ENCODE measurements around the gene RGR. TPM values are rescaled to one million over a fixed set of nuclear protein-coding genes. Genes with fewer than 3 reads are reported as not detected.

Gene RGR
- total RNA-seq, 1 experiment from 2014 or later, result not detected

DNA sequence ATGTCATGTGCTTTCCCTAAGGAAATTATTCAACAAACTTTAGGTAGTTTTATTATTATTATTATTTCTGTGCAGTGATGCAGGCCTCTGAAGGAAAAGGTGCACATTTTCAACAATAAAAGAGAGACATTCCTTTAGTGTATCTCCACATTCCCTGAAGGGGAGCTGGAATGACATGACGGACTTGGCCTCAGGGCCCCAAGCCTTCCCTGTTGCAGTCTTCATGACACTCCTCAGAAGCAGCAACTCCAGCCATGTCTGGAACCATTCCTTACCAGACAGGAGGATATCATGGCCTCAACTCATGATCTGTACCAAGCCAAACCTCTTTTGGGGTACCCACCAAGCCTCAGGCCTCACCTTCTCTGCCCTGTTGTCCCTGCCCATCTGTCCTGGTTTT lies 48.3 kb downstream of the RGR start:
- H3K27ac ChIP-seq (ENCODE audit: low read depth, low read length), result no peak overlapping the region
- intact Hi-C loops (cut with micrococcal nuclease), result no loop called here
- H2AFZ ChIP-seq (ENCODE audit: low read depth, low read length, poor library complexity, severe bottlenecking), result no peak overlapping the region
- no peak overlapping the region for H3K9ac ChIP-seq (ENCODE audit: low read length)
- no peaks in the 10 kb centered on the region for H3K79me2 ChIP-seq (ENCODE audit: insufficient read depth, low read length)
- H3K4me3 ChIP-seq (replicated peaks in 1 of 2; ENCODE audit: low read depth in 1 of 2, low read length in 2 of 2), result no peak overlapping the region
- ChIA-PET CTCF (no interaction called here), POLR2A (no interaction called here), RAD21 (ENCODE audit: low non-redundant PET in 1 of 2, low total read pairs in 2 of 2, uncharacterized antibody in 2 of 2, unreplicated experiment in 2 of 2) (no interaction called here)
- H3K4me2 ChIP-seq (ENCODE audit: low read length), result no peak overlapping the region
- no peaks in the 10 kb centered on the region for H3K4me1 ChIP-seq (ENCODE audit: control insufficient read depth in 1 of 2, insufficient read depth in 2 of 2, low read length in 2 of 2)
- H3K9me2 ChIP-seq (ENCODE audit: insufficient read depth), result no peaks in the 10 kb centered on the region
- H4K20me1 ChIP-seq (ENCODE audit: insufficient read depth), result no peaks in the 10 kb centered on the region
- no peaks in the 10 kb centered on the region for H3K36me3 ChIP-seq (ENCODE audit: control insufficient read depth in 1 of 2, insufficient read depth in 2 of 2, low read length in 2 of 2)
- DNase-seq (ENCODE audit: low read depth, low spot score) (no peak), ATAC-seq (no peak)
- H3K9me3 ChIP-seq (ENCODE audit: control insufficient read depth in 1 of 2, insufficient read depth in 1 of 2, low read depth in 1 of 2, low read length in 2 of 2), result no peaks in the 10 kb centered on the region
- BruUV-seq (replicated peaks), result no TSS peak
- H3K27me3 ChIP-seq (ENCODE audit: insufficient read depth, low read length), result peaks cover 32% of the 10 kb centered on the region; the same call in 1 of the 2 replicates
- no peak for TF ChIP-seq JUND (IDR thresholded peaks at IDR 0.05)
- no peak for TF ChIP-seq EZH2phosphoT487 (IDR thresholded peaks at IDR 0.05; ENCODE audit: borderline replicate concordance)
- TF ChIP-seq ZNF274 (IDR thresholded peaks at IDR 0.05; ENCODE audit: low read depth, low read length), result no peak
- TF ChIP-seq SIN3A (IDR thresholded peaks at IDR 0.05; ENCODE audit: low read depth), result no peak
- TF ChIP-seq EZH2 (IDR thresholded peaks at IDR 0.05), result no peak

DNA sequence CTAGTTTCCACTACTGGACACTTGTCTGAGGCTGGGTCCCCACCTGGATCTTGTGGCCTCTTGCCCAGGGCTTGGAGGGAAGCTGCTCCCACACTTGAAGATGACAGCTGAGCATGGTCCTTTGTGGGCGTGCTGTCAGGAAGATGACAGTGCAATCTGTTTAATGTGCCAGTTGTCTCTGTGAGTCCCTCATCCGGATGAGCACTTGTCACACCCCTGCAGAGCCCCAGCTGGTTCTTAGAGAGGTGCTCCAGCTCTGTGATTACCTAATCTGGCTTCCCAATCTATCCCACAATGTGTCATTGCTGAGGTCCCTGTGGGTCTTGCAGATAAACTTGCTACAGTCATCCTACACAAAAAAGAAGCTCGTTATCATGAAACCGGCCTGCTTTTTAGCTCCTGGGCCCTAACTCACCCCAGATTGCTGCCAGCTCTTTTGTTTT lies 48.7 kb downstream of the RGR start:
- POLR2A ChIA-PET, result no interaction called here
- intact Hi-C loops (cut with micrococcal nuclease), result no loop called here
- CTCF ChIA-PET, result no interaction called here
- Histone ChIP-seq H4K20me1 (ENCODE audit: insufficient read depth) (no peaks in the 10 kb centered on the region), H3K9ac (ENCODE audit: low read length) (no peak overlapping the region), H2AFZ (ENCODE audit: low read depth, low read length, poor library complexity, severe bottlenecking) (no peak overlapping the region), H3K9me2 (ENCODE audit: insufficient read depth) (no peaks in the 10 kb centered on the region), H3K4me3 (replicated peaks in 1 of 2; ENCODE audit: low read depth in 1 of 2, low read length in 2 of 2) (no peak overlapping the region), H3K27ac (ENCODE audit: low read depth, low read length) (no peak overlapping the region), H3K4me1 (ENCODE audit: control insufficient read depth in 1 of 2, insufficient read depth in 2 of 2, low read length in 2 of 2) (no peaks in the 10 kb centered on the region), H3K36me3 (ENCODE audit: control insufficient read depth in 1 of 2, insufficient read depth in 2 of 2, low read length in 2 of 2) (no peaks in the 10 kb centered on the region), H3K79me2 (ENCODE audit: insufficient read depth, low read length) (no peaks in the 10 kb centered on the region), H3K27me3 (ENCODE audit: insufficient read depth, low read length) (peaks cover 29% of the 10 kb centered on the region; the same call in 1 of the 2 replicates), H3K9me3 (ENCODE audit: control insufficient read depth in 1 of 2, insufficient read depth in 1 of 2, low read depth in 1 of 2, low read length in 2 of 2) (no peaks in the 10 kb centered on the region), H3K4me2 (ENCODE audit: low read length) (no peak overlapping the region)
- ATAC-seq (no peak), DNase-seq (ENCODE audit: low read depth, low spot score) (no peak)
- no TSS peak for BruUV-seq (replicated peaks)
- RAD21 ChIA-PET (ENCODE audit: low non-redundant PET in 1 of 2, low total read pairs in 2 of 2, uncharacterized antibody in 2 of 2, unreplicated experiment in 2 of 2), result no interaction called here
- TF ChIP-seq EGR1 (IDR thresholded peaks at IDR 0.05; ENCODE audit: low read depth), result no peak
- no peak for TF ChIP-seq POLR2AphosphoS5 (IDR thresholded peaks at IDR 0.05; ENCODE audit: low read depth, low read length)
- TF ChIP-seq, protein P1, sequence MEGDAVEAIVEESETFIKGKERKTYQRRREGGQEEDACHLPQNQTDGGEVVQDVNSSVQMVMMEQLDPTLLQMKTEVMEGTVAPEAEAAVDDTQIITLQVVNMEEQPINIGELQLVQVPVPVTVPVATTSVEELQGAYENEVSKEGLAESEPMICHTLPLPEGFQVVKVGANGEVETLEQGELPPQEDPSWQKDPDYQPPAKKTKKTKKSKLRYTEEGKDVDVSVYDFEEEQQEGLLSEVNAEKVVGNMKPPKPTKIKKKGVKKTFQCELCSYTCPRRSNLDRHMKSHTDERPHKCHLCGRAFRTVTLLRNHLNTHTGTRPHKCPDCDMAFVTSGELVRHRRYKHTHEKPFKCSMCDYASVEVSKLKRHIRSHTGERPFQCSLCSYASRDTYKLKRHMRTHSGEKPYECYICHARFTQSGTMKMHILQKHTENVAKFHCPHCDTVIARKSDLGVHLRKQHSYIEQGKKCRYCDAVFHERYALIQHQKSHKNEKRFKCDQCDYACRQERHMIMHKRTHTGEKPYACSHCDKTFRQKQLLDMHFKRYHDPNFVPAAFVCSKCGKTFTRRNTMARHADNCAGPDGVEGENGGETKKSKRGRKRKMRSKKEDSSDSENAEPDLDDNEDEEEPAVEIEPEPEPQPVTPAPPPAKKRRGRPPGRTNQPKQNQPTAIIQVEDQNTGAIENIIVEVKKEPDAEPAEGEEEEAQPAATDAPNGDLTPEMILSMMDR (IDR thresholded peaks at IDR 0.05 in 2 of 3, conservative IDR thresholded peaks at IDR 0.05 in 1 of 3; ENCODE audit: borderline replicate concordance in 1 of 3, insufficient read depth in 1 of 3, low read depth in 2 of 3, low read length in 2 of 3), result no peak
- TF ChIP-seq ELF1 (IDR thresholded peaks at IDR 0.05; ENCODE audit: borderline replicate concordance, low read depth), result no peak
- TF ChIP-seq, protein P2, sequence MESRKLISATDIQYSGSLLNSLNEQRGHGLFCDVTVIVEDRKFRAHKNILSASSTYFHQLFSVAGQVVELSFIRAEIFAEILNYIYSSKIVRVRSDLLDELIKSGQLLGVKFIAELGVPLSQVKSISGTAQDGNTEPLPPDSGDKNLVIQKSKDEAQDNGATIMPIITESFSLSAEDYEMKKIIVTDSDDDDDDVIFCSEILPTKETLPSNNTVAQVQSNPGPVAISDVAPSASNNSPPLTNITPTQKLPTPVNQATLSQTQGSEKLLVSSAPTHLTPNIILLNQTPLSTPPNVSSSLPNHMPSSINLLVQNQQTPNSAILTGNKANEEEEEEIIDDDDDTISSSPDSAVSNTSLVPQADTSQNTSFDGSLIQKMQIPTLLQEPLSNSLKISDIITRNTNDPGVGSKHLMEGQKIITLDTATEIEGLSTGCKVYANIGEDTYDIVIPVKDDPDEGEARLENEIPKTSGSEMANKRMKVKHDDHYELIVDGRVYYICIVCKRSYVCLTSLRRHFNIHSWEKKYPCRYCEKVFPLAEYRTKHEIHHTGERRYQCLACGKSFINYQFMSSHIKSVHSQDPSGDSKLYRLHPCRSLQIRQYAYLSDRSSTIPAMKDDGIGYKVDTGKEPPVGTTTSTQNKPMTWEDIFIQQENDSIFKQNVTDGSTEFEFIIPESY (IDR thresholded peaks at IDR 0.05; ENCODE audit: extremely low read depth, insufficient replicate concordance, low read length), result no peak
- no peak for TF ChIP-seq FOSL1 (IDR thresholded peaks at IDR 0.05; ENCODE audit: low read depth)
- TF ChIP-seq ZFX (IDR thresholded peaks at IDR 0.05), result no peak
- no peak for TF ChIP-seq POLR2A (IDR thresholded peaks at IDR 0.05; ENCODE audit: borderline replicate concordance, extremely low read depth, insufficient read depth, insufficient read length)
- no peak for TF ChIP-seq JUND (IDR thresholded peaks at IDR 0.05)
- TF ChIP-seq SP1 (IDR thresholded peaks at IDR 0.05; ENCODE audit: low read depth), result no peak
- TF ChIP-seq, protein P3, sequence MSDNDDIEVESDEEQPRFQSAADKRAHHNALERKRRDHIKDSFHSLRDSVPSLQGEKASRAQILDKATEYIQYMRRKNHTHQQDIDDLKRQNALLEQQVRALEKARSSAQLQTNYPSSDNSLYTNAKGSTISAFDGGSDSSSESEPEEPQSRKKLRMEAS (IDR thresholded peaks at IDR 0.05), result no peak
- TF ChIP-seq, protein P4, sequence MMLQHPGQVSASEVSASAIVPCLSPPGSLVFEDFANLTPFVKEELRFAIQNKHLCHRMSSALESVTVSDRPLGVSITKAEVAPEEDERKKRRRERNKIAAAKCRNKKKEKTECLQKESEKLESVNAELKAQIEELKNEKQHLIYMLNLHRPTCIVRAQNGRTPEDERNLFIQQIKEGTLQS (IDR thresholded peaks at IDR 0.05), result no peak
- TF ChIP-seq SRF (IDR thresholded peaks at IDR 0.05; ENCODE audit: low read depth), result no peak
- TF ChIP-seq ZNF274 (IDR thresholded peaks at IDR 0.05; ENCODE audit: low read depth, low read length), result no peak
- no peak for TF ChIP-seq SIN3A (IDR thresholded peaks at IDR 0.05; ENCODE audit: low read depth)

Measured in HCT116 (cell line).